Epithelial cell of proximal tubule (primary cell): Measurements from ENCODE around the gene KCNJ15. TPM values are rescaled to one million over a fixed set of nuclear protein-coding genes. Genes with fewer than 3 reads are reported as not detected.

Experiments used
- DNase-seq: peaks from one replicate; pipeline ENCODE4 v3.0.0-alpha.2; 2011; ENCODE audit warnings: low read depth
- H3K4me3 ChIP-seq: 2 replicates; pipeline ENCODE4 v1.5.1; 2011; ENCODE audit warnings: low read depth, mild to moderate bottlenecking, low read length
- total RNA-seq: library from RNA; depleted of rRNA; stranded (reverse); fragments of >200 nt; gene quantifications from 2 replicates; pipeline ENCODE4 v1.2.3, GENCODE V29; 2015
- TF ChIP-seq, protein P1 (sequence below): conservative IDR thresholded peaks from 2 replicates; pipeline ENCODE4 v1.5.1; 2012; ENCODE audit warnings: low read depth, mild to moderate bottlenecking, low read length

Gene KCNJ15
- total RNA-seq, 1 donor from 2014 or later, result 38.9 TPM

DNA sequence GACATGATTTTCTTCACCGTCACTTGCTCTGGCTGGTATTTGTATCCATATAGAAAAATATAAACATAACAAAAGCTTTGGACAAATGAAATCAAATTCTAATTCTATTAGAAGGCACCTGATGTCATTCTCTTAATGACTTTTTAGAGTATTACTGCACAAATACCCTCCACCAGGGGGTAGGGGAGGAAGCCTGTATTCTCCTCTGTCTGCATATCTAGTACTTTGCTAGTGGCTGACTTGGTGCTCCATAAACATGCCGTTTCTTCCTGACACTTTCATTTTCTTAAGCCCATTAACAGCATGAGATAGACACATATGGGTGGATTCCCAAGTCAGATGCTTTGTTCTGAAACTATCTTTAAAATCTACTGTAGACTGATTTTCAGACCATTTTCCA, 20.6 kb upstream of the KCNJ15 start:
- TF ChIP-seq, protein P1, sequence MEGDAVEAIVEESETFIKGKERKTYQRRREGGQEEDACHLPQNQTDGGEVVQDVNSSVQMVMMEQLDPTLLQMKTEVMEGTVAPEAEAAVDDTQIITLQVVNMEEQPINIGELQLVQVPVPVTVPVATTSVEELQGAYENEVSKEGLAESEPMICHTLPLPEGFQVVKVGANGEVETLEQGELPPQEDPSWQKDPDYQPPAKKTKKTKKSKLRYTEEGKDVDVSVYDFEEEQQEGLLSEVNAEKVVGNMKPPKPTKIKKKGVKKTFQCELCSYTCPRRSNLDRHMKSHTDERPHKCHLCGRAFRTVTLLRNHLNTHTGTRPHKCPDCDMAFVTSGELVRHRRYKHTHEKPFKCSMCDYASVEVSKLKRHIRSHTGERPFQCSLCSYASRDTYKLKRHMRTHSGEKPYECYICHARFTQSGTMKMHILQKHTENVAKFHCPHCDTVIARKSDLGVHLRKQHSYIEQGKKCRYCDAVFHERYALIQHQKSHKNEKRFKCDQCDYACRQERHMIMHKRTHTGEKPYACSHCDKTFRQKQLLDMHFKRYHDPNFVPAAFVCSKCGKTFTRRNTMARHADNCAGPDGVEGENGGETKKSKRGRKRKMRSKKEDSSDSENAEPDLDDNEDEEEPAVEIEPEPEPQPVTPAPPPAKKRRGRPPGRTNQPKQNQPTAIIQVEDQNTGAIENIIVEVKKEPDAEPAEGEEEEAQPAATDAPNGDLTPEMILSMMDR, result peak; percentile 53
- DNase-seq, result no peak
- no peak overlapping the region for H3K4me3 ChIP-seq

DNA sequence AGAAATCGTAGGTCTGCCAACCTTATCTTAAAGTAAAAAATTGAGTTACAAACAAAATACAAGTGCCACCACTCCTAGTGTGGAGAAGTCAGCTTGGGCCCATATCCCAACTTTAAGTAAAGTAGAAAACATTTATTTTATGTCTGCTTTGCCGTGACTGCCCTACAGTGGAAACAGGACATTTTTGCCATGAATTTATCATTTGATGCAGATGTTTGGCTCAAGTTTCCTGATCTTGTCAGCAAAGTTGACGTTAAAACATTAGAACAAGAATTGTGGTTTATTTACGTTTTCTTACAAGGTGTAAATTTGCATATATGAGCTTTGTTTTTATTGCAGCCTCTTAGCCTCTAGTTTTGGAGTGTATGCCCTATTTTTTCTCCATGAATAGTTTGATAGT, 17.1 kb upstream of the KCNJ15 start:
- TF ChIP-seq, protein P1, result no peak
- no peak overlapping the region for H3K4me3 ChIP-seq
- no peak for DNase-seq

DNA sequence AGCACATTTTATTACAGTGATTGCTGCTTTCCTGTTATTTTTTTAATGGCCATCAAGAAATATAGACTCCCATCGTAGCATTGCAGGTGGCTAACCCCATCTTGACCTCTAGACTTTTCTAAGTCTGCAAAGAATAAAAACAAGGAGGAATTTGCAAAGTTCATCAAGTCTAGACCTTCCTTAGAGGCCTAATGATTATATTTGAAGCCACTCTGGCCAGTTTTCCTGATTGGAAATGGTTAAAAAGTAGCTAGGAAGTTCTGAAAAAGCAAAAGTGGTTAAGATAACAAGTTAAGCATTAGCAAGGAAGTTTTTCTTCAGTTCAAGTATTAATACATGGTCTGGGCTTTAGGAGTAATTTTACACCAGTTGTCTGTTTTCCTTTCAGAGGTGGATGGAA, 16.7 kb upstream of the KCNJ15 start:
- no peak overlapping the region for H3K4me3 ChIP-seq
- TF ChIP-seq, protein P1, result no peak
- DNase-seq, result no peak

DNA sequence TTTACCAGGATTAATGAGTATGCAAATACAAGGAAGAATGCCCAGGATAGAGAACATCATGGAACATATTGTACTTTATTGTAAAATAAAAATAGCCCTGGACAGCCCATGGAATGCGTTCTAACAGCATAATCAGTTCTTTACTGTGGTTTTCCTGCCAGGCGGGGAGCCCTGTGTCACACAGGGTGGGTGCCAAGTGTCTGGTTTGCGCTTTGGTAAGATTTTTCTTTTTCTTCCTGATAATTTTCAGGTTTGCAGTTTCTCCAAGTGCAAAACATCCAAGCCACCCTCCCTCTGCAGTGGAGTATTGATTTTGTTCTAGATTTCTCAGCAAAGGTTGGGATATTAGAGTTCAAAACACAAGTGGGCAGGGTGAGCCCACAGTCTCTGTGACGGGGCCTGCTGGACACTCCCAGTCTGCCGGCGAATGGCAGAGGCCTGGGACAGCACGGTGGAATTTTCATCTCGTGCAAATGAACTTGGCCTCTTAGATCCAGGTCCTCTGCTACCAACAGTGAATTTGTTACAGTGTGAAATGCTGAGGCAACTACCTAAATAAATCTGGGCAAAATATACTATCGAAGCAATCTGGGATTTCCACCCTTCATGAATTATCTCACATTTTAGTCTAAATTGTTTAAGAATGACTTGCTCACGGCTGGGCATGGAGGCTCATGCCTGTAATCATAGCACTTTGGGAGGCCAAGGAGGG, 15.6 kb upstream of the KCNJ15 start:
- DNase-seq, result no peak
- TF ChIP-seq, protein P1, result no peak

DNA sequence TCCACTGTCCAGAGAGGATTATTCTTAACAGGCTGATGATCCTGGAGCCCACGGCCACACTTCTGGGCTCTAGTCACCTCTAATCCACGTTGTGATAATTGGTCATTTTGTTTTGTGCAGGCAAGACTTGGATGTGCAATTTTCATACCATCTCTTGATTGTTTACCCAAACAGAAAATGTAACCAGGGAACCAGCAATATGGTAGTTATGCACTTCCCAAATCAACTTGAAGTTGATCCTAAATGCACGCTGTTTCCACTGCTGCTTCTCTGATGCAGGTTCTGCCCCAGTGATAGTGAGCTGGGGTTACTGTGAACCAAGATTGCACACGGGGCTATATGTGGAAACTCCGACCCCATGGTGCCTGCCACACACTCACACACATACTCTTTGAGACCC, 14.7 kb upstream of the KCNJ15 start:
- DNase-seq, result no peak
- TF ChIP-seq, protein P1, result no peak
- no peak overlapping the region for H3K4me3 ChIP-seq

More for the DNA sequence above, 15.6 kb upstream of the KCNJ15 start:
- peak overlapping the region; percentile 13 for H3K4me3 ChIP-seq

DNA sequence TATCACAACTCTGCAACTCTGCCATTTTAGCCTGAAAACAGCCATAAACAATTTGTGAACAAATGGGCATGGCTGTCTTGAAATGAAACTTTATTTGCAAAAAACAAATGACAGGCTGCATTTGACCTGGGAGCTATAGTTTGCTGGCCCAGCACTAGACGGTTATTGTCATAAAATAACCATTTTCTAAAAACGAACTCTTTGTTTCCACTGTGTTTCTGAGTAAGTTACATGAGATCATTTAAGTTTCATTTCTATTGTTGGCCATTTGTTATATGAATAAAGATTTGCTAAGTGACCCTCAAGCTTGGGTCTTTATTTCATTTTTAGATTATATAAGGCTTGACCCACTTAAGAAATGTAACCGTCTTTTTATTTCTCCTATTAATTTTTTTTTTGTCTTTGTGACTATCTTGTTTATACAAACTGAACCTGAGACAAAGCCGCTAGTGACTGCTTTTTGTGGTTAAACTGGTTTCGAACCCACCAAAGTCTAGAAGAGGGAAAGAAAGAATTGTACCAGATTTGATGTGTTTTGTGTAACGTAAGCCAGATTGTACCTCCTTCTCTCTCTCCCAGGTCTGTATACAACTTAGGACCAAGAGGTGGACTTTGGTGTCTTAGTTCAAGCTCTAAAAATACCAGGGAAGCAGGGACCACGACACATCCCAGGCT, 12.9 kb upstream of the KCNJ15 start:
- no peak for DNase-seq
- no peak overlapping the region for H3K4me3 ChIP-seq
- TF ChIP-seq, protein P1, result no peak

DNA sequence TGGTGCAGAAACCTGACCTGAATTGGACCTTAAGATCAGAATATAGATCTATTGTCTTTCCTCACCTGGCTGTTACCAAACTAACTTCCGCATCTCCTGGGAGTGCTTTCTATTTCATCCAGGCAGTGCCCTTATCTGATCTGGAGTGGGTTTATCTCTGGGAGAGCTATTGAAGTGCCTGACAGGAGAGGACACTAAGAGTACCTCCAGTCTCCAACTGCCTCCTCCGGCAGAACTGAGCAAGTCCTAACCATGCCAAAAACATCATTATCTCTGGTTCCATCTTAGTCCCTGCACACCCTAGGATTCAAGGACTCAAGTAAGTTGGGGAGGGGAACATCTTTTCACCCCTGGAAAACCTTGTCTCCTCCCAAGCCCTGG, 12.4 kb upstream of the KCNJ15 start:
- no peak for DNase-seq
- no peak overlapping the region for H3K4me3 ChIP-seq
- TF ChIP-seq, protein P1, result no peak
